Epithelial cell of prostate (primary cell): Measurements from ENCODE around the gene SERPINE2.
"Not testable (repeated sequence)": the region's sequence is repeated elsewhere in the genome, so short reads cannot be mapped to it uniquely, and the experiment has no call there.

Experiments used
- DNase-seq: peaks from one replicate; pipeline ENCODE4 v3.0.0-alpha.2; 2011; ENCODE audit warnings: low read depth, low spot score
- H3K27ac ChIP-seq: fragments of 450-650 bp; 2 replicates; pipeline ENCODE4 v1.5.1; 2017; ENCODE audit warnings: mild to moderate bottlenecking

The SERPINE2 gene

DNA sequence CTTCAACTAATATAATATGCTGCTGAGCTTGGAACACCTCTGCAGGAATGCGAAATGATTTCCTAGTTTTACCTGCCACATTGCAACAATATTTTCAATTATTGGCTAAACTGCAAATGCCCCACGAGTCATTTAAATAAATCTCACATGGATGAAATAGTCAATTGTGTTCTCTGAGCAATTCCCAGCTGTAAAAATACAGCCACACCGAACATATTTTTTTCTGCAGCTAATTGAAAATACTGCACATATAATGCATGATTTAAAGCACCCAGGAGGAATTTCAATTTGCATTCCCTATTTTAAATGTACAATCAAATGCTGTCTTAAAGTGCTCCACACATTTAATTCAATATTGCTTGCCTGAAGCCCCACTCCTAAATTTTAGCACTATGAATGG, 18.6 kb downstream of the SERPINE2 start:
- no peak for DNase-seq
- no peak overlapping the region for H3K27ac ChIP-seq

DNA sequence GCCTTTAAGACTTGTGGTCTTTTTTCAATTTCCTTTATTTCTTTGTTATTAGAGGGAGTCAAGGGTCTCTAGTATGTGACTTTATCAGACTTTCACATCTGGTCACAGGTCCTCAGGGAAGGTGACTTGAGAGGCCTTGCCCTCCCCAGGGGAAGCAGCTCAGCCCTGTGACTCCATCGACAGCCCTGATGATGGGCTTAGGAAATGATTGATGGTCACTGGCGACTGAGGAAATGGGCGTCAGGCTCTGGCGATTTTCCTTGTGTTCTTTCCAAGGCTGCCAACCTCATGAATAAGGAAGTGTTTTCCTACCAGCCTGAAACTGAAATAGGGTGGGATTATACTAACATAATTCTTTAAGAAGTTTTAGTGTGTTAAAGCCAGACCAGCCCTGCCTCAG, 21.1 kb downstream of the SERPINE2 start:
- peak overlapping the region; percentile 62 for H3K27ac ChIP-seq
- DNase-seq = no peak

DNA sequence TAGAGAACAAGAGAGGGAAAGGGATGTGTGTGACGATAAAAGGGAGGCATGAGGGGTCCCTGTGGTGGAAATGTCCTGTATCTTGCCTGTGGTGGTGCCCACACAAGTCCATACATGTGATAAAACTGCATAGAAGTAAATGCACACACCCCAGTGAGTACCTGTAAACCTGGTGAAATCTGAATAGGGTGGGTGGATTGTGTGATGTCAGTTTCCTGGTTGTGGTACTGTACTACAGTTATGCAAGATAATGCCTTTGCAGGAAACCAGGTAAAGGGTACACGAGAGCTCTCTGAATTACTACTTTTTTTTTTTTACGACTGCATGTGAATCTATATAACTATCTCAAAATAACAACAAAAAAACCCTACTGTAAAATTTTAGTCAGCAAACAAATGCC, 22.1 kb downstream of the SERPINE2 start:
- no peak for DNase-seq
- peak overlapping the region; percentile 62 for H3K27ac ChIP-seq

DNA sequence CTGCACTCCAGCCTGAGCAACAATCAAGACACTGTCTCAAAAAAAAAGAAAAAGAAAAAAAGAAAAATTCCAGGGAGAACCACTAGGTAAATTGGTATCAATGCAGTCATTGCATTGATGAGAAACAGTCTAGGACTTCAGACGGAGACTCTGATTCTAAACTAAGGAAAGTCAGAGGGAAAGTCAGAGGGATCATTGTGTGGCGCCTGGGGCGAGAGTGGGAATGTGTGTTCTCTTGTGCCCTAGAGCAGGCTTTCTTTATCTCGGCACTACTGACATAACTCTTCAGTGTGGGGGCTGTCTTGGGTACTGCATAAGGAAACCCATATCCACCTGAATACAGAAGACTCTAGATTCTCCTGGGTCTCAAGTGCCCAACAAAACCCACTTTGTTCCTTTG, 24.8 kb downstream of the SERPINE2 start:
- no peak overlapping the region for H3K27ac ChIP-seq
- no peak for DNase-seq

DNA sequence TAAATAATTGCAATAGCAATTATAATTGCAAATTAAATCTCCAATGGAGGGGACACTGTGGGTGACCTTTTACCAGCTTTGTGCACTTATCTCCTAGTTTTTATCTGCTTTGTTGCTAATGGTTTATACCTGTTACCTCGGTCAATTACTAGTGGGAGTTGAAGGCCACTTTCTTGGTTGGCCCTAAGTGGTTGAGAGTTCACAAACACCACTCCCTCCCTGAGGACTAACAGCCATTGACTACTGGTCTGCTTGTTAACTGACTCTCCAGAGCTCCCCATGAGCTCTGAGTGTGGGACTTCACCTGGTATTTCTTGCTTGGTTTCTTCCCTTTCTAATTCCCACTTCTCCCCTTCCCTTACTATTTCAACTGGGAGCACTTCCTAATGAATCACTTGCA, 27.2 kb downstream of the SERPINE2 start:
- no peak for DNase-seq
- H3K27ac ChIP-seq = no peak overlapping the region

DNA sequence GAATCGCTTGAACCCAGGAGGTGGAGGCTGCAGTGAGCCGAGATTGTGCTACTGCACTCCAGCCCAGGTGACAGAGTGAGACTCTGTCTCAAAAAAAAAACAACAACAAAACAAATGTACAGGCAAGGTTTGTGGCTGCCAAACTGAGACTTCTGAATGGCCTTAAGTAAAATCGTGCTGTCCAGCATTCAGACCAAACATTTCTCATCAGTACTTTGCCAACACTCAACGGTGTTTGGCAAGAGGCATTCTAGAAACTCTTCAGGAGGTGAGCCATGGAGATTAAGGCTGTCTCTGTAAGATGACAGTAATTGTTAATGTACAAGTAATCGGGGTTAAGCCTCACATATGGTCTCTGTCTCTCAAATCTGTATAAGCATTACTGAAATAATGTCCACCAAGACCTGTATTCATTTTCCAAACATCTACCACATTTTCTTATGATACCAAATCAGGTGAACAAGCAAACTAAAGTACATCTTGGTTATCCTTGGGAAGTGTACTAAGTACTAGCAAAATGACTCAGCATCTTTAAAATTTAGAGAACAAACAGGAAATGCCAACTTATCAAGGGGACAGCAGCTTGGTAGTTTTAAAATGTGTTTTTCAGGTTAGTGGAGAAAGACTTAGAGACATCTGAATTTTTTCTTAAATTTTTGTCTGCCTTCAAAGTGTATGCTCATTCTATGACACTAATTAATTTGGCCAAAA, 29.3 kb downstream of the SERPINE2 start:
- peak overlapping the region; percentile 19 for H3K27ac ChIP-seq
- DNase-seq = no peak

DNA sequence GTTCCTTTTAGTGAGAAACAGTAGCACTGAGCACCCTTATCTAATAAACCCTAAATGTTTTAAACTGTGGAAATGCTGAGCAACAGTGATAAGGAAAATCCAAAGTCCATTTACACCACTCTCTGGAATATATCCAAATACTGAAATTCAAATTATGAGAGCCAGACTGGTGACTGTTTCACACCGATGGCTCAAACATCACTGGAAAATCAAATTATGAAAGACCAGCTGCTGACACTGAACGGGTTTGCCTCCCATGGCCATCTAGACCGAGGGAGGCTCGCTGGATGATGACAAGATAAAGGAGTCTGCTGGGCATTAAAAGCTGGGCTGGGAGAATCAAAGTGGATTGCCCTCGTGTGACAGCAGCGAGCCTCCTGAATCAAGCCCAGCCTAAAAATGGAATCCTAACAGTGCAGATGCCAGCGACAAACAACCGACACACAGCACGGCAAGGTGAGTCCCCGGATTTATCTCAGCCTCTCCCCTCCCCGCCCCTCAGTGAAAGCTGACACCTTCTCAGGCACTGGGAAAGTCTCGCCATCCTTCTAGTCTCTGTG, 30.3 kb downstream of the SERPINE2 start:
- peak overlapping the region; percentile 19 for H3K27ac ChIP-seq
- DNase-seq = no peak

DNA sequence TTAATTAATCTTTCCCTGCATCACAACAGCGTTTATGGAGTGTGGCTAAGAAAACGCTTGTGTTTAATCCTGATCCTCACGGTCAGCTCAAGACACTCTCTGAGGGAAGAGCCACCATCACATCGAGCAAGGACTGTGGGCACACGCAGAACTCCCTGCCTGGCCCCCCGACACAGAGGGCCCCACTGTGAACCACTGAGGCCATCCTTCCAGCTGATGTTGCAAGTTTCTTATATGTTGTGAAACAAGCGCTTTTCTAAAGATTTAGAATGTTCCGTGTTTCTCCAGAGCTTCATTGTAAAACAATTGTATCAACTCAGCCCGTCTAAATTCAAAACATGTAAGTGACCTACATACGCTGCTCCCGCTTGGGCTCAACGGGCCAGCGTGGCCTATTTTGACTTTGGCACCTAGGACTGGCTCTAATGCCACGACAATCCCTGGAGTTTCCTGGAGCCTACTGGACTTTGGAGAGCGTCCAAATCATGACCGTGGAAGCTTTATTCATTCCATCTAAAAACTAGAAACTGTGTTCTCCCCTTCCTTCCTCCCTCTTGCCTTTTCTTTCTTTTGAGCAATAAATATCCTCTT, 34.9 kb downstream of the SERPINE2 start:
- H3K27ac ChIP-seq = no peak overlapping the region
- DNase-seq = no peak

DNA sequence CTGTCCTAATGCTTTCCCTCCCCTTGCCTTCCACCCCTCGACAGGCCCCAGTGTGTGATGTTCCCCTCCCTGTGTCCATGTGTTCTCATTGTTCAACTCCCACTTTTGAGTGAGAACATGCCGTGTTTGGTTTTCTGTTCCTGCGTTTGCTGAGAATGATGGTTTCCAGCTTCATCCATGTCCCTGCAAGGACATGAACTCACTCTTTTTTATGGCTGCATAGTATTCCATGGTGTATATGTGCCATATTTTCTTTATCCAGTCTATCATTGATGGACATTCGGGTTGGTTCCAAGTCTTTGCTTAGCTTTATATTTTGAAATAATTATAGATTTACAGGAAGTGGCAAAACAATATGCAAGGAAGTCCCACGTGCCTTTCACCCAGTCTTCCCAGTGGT, 38.4 kb downstream of the SERPINE2 start:
- not testable (repeated sequence) for H3K27ac ChIP-seq, DNase-seq

DNA sequence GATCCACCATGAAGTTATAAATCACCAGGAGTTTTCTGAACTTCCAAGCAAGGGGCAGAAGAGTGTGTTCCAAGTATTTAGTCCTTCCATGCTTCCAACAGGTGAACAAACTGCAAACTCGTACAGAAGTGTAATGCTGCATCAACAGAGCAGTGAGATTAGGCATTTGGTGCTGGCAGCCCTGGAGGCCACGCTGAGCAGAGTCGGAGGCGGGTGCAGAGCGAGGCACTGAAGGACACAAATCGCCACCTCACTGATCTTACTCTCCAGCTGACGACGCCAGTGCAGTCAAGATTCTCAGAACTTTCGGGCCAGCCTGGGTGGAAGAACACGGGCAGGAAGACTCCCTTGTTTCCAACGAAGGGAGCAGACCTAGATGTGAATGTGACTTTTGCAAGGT, 39.2 kb downstream of the SERPINE2 start:
- H3K27ac ChIP-seq = no peak overlapping the region
- no peak for DNase-seq

DNA sequence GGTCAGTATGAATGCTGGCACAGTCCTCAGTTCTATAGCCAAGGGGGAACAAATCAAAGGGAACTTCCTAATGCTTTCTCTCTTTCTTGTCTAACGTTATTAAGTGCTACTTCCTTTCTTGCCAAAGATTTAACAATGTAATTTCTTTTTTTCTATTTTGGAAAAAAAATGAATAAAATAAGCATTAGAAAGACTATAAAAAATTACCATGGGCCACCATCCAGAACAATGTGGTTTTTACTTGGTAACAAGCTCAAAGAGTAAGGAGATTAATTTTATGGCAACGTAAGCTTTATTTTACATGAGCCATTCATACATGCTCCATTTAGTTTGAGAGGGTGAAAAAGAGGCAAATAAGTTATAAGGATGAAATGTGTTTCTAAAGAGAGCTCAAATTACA, 40.1 kb downstream of the SERPINE2 start:
- peak overlapping the region; percentile 83 for H3K27ac ChIP-seq
- no peak for DNase-seq

DNA sequence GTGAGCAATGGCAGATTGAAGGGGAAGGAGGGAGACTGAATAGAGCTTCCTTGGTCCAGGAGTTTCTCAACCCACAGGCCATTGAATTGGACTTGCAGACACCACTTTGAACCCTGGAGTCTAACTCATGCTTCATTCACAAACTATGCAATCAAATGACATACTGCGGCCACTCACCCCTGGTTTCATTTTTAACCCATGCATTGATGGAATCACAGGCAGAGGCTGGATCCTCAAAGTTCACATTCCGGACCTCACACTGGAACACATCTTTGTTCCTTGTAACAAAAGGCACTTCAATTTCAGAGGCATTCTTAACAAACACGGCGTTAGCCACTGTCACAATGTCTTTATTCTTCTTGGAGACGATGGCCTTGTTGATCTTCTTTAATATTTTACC, 41.1 kb downstream of the SERPINE2 start:
- peak overlapping the region; percentile 83 for H3K27ac ChIP-seq
- DNase-seq = no peak

DNA sequence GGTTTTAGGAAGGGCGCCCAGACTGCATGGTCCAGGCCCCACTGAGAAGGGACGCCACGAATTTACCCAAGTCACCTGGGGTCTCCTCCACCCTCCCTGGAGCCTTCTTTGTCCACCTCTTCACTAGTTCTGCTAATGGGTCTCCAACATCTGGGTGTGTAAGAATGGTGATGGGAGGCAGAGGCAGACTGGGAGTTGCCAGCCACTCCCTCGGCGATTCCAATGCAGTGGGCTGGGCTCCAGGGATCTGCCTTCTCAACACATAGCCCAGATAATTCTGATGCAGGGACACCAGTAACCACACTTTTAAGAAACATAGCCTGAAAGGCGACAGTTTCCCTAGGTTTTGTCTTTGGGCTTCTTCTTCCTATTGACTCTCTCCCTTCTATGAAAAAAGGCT, 42.7 kb downstream of the SERPINE2 start:
- no peak for DNase-seq
- H3K27ac ChIP-seq = peak overlapping the region; percentile 83

DNA sequence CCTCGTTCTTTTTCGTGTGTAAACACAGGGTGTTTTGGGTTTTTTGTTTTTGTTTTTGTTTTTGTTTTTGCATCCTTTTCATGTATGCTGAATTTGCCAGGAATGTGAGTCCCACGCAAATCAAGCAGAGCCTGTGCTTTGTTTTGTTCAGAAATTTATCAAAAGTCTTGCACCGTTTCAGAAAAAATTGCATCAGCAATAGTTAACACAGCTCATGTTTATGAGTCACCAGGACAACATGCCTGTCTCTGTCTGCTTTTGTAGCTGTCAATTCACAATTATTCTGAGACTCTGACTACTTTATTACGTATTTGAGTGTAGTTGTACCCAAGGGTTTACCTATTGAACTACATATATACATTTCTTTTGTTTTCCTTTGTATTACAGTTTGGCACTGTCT, 43.5 kb downstream of the SERPINE2 start:
- DNase-seq = peak; percentile 16
- peak overlapping the region; percentile 83 for H3K27ac ChIP-seq

DNA sequence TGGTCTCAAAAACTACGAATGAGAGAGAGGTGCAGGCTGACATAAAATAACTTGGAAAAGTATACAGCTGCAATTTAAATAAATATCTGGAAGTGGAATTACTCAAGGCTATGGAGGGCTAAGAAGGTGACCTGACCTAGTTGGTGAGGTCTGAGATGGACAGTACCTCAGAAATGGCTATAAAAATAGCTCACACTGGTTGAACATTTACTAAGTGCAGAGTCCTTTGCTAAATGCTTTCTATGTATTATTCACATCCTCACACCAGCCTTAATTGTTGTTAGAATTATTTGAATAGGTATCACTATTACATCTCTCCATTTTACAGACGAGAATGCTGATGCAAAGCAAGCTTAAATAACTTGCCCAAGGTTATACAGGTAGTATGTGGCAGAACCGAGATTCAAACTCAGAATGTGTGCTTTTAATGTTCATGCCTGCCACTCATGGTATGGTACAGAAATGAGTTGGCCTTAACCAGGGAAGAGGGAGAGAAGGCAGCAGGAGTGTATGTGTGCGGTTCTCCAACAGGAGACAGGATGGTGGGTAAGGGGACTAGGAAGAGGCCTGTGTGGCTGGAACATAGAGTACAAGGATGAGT, 44.4 kb downstream of the SERPINE2 start:
- no peak for DNase-seq
- H3K27ac ChIP-seq = peak overlapping the region; percentile 83

DNA sequence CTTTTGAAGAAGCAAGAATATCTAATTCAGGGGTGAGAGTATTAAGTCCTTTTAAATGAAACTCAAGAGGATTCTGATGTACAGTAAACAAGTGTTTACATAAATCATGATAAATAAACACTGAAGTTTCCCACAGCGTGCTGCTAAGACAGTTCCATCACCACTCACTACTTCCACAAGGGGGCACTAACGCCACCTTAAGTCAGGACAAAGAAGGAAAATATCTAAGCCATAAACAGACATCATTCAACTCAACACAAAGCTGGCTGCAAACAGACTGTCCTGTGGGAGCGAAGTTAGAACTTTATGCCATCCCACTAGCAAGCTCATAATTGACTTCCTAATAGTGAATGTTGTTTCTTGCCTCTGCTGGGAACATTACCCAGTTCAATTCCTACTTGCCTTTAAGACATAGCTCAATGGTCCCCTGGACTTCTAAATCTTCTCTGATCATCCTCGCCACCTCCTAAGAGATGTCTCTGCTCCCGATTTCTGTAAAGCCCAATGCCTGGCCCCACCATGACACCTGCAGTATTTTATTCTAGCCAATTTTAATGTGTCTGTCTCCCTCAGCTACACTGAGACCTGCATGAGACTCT, 45.4 kb downstream of the SERPINE2 start:
- peak; percentile 18 for DNase-seq
- peak overlapping the region; percentile 83 for H3K27ac ChIP-seq

DNA sequence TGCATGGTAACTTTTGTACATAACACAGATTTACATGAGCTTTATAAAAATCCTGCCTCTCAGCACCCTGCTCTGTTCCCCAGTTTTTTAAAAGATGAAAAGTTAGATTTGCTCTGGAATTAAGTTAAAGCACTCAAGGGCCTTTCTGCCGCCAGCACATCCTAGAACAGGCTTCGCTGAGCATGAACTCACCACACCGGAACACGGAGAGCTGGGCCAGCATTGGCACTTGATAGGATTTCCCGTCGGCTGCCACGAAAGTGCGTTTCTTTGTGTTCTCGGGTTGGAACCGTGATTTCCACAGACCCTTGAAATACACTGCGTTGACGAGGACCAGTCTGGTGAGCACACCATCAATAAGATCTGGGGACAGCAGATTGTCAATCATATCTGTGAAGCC, 47.5 kb downstream of the SERPINE2 start:
- H3K27ac ChIP-seq = no peak overlapping the region
- DNase-seq = no peak

DNA sequence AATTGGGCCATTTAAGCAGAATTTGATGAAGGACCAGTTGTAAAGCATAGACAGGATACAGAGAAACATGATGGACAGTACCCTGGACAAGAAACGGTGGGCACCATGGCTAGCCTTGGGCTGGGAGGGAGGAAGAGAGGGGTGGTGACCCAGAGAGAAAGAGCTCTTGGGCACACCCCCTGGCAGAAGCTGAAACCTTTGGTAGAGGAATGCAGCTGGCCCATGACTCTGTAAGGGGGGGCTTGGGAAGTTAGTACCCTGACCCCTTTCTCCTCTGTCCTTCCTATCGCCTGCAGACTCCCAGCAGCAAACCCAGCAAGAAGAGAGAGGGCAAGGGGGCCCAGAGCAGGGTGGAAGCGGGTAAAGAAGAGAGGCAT, 49.2 kb downstream of the SERPINE2 start:
- H3K27ac ChIP-seq = no peak overlapping the region

DNA sequence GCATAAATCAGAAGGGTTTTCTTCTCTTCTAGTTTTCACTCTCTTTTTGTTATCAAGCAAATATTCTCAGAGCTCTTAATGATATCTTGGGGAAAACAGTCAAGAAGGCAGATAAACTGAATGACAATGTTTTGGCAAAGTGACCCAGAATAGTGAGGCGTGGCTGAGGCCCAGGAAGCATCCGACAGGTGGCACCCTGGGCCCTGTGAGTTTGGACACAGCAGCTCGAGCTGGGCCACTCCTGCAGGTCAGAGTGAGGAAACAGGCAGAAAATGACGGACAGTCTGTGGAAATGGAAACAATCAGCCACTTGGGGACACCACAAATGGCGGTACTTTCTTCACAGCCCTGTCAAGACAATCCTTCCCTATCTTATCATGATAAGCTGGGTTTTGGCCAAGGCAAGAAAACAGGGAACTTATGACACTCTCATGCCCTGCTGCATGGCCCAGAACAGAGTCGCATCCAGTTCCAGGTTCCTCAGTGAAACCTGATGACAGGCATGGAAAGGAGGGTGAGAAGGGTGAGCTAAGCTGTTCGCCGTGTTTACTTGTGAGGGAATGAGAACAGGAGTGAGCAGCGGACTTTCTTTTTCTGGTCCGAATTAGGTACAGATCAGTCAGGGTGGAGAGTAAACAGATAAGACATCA, 49.8 kb downstream of the SERPINE2 start:
- H3K27ac ChIP-seq = no peak overlapping the region
- DNase-seq = no peak

More for the DNA sequence above, 49.2 kb downstream of the SERPINE2 start:
- no peak for DNase-seq

DNA sequence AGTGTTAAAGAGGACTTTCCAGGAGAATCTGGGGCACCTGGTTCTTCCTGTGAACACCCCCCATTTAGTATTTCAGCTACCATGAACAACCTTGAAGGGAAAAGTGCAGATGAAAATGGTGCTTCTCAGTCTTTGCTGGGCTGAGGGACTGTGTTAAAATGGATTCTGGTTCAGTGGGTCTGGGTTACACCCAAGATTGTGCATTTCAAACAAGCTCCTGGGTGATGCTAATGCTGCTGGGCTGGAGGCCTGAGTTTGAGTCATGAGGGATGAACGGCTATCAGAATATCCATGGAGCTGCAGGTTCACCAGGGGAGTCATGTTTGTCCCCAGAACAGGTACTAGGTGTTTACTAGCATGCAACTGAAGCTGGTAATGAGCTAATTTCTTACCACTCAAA, 57.8 kb downstream of the SERPINE2 start:
- no peak overlapping the region for H3K27ac ChIP-seq
- DNase-seq = no peak

DNA sequence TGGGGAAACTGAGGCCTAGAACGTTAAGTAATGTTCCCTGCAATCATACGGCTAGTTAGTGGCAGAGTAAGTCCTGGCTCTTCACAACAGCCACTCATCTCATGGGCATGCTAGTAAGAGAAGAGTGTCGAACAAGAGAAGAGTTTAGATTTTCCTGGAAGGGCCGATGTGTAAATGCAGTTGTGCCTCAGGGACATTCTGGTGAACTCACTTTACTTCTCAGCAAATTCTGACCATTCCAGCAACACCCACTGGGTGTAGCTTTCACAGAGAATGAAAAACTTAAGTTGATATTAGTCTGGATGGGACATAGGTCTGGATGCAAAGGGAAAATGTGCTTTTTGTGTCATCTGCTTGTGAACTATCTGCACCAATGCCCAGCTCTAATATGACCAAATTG, 58.3 kb downstream of the SERPINE2 start:
- no peak for DNase-seq
- H3K27ac ChIP-seq = no peak overlapping the region
